Measurements from ENCODE around the gene BRME1.

DNA sequence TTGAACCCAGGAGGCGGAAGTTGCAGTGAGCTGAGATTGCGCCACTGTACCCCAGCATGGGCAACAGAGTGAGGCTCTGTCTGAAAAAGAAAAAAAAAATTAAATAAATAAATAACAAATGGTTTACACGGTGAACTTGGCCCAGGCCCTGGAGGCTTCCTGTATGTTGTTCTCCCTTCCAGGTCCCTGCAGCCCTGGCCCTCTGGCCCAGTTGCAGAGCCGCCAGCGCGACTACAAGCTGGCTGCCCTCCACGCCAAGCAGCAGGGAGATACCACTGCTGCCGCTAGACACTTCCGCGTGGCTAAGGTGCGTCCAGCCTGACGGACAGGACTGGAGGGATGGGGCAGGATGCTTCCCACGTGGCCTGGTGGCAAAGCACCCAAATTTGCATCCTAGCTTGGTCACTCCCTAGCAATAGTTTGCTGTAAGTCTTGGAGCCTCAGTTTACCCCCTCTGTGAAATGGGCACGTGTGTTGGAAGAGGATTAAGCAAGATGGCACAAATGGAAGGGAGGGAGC is 12.0 kb upstream of the BRME1 start:
- TF ChIP-seq, protein P1, sequence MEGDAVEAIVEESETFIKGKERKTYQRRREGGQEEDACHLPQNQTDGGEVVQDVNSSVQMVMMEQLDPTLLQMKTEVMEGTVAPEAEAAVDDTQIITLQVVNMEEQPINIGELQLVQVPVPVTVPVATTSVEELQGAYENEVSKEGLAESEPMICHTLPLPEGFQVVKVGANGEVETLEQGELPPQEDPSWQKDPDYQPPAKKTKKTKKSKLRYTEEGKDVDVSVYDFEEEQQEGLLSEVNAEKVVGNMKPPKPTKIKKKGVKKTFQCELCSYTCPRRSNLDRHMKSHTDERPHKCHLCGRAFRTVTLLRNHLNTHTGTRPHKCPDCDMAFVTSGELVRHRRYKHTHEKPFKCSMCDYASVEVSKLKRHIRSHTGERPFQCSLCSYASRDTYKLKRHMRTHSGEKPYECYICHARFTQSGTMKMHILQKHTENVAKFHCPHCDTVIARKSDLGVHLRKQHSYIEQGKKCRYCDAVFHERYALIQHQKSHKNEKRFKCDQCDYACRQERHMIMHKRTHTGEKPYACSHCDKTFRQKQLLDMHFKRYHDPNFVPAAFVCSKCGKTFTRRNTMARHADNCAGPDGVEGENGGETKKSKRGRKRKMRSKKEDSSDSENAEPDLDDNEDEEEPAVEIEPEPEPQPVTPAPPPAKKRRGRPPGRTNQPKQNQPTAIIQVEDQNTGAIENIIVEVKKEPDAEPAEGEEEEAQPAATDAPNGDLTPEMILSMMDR (IDR thresholded peaks at IDR 0.05): no peak
- no peak for TF ChIP-seq POLR2A (IDR thresholded peaks at IDR 0.05)
